Activated T-cell treated with anti-CD3 and anti-CD28 coated beads, Interleukin-2, amount 50 U/mL, for 72 hours (primary cell): ENCODE data around the gene ZNF407. TPM values are rescaled to one million over a fixed set of nuclear protein-coding genes. Genes with fewer than 3 reads are reported as not detected.

Experiments used
- ATAC-seq, 2 donors: fragments of 150-1000 bp; cut with Tn5 transposase; replicated peaks in 1 of 2; 2 replicates each; pipeline ENCODE4 v1.10.0; 2021; ENCODE audit warnings: moderate library complexity in 2 of 2, mild to moderate bottlenecking in 1 of 2
- DNase-seq, 2 donors: peaks; one replicate each; pipeline ENCODE4 v3.0.0; 2021 to 2022; ENCODE audit warnings: mixed read lengths in 1 of 2
- H3K27ac Mint-ChIP-seq: one replicate; pipeline ENCODE4 v1.8.0; 2022; ENCODE audit warnings: mild to moderate bottlenecking, moderate library complexity, mixed read lengths
- H3K27me3 Mint-ChIP-seq: one replicate; pipeline ENCODE4 v1.8.0; 2022; ENCODE audit warnings: low read depth, mixed read lengths
- H3K36me3 Mint-ChIP-seq, 2 donors: one replicate each; pipeline ENCODE4 v1.8.0; 2022; ENCODE audit warnings: mixed read lengths in 2 of 2, mild to moderate bottlenecking in 1 of 2; ENCODE audit not compliant: insufficient read depth in 2 of 2
- H3K4me1 Mint-ChIP-seq: one replicate; pipeline ENCODE4 v1.8.0; 2022; ENCODE audit warnings: low read depth, mixed read lengths
- H3K4me3 Mint-ChIP-seq, 2 donors: one replicate each; pipeline ENCODE4 v1.8.0; 2022; ENCODE audit warnings: mild to moderate bottlenecking in 2 of 2, mixed read lengths in 2 of 2, moderate library complexity in 2 of 2
- H3K9me3 Mint-ChIP-seq, 2 donors: one replicate each; pipeline ENCODE4 v1.8.0; 2022; ENCODE audit warnings: mixed read lengths in 2 of 2
- total RNA-seq, 2 donors: library from RNA; stranded (reverse); gene quantifications; one replicate each; pipeline ENCODE4 v1.2.3, GENCODE V29; 2022

Gene ZNF407
- total RNA-seq, 2 donors from 2014 or later = 11.9 to 13.0 TPM

- Mint-ChIP-seq H3K27ac (no peak overlapping the region), H3K27me3 (peaks cover 38% of the 10 kb centered on the region), H3K36me3 (peaks cover 5 to 7% of the 10 kb centered on the region in 2 donors), H3K9me3 (peaks cover 7 to 10% of the 10 kb centered on the region in 2 donors), H3K4me3 (no peak overlapping the region), H3K4me1 (no peaks in the 10 kb centered on the region)
- DNase-seq (no peak), ATAC-seq (no peak)
Observed at GRCh38 chr18:74569401-74569800, 28.3 kb upstream of the ZNF407 start.

- peaks cover 38% of the 10 kb centered on the region for H3K27me3 Mint-ChIP-seq
- no peaks in the 10 kb centered on the region for H3K4me1 Mint-ChIP-seq
- no peak overlapping the region for H3K27ac Mint-ChIP-seq
Observed at GRCh38 chr18:74570266-74570665, 27.4 kb upstream of the ZNF407 start.

DNA sequence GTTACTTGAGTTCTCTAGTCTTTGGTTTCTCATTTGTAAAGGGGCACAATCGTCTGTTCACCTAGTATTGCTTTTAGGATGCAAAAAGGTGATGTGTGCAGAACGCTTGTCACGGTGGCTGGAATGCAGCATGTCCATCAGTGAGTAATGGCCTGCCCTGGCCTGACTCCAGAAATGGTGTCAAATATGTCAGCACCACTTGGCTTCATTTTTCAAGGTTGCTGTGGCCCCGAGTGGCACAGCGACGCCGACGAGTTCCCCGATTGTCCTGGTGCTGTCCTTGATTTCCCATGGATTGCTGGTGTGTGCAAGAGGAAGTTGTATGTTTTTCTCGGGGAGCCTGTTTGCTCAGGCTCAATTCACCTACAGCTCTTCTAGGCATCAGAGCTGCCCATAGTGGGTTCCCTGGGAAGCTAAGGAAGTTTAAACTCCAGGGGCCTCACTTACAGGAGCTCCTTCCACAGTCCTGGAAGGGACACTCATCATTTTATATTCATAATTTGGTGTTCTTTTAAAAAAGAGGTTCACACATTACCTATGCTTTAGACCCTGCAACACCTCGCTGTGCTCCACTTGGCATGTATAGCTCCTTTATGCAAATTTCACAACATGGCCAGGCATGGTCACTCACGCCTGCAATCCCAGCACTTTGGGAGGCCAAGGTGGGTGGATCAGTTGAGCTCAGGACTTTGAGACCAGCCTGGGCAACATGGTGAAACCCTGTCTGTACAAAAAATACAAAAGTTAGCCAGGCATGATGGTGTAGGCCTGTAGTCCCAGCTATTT is 25.6 kb upstream of the ZNF407 start:
- no peak for DNase-seq
- Mint-ChIP-seq H3K27me3 (peaks cover 31% of the 10 kb centered on the region), H3K4me1 (no peaks in the 10 kb centered on the region), H3K4me3 (no peak overlapping the region), H3K36me3 (peaks cover 0 to 2% of the 10 kb centered on the region in 2 donors), H3K9me3 (peaks cover 0 to 4% of the 10 kb centered on the region in 2 donors), H3K27ac (no peak overlapping the region)
- no peak for ATAC-seq

More at GRCh38 chr18:74570266-74570665, 27.4 kb upstream of the ZNF407 start:
- H3K36me3 Mint-ChIP-seq = peaks cover 5 to 7% of the 10 kb centered on the region in 2 donors
- ATAC-seq (no peak), DNase-seq (no peak)
- no peak overlapping the region for H3K4me3 Mint-ChIP-seq
- H3K9me3 Mint-ChIP-seq = peaks cover 5 to 10% of the 10 kb centered on the region in 2 donors

DNA sequence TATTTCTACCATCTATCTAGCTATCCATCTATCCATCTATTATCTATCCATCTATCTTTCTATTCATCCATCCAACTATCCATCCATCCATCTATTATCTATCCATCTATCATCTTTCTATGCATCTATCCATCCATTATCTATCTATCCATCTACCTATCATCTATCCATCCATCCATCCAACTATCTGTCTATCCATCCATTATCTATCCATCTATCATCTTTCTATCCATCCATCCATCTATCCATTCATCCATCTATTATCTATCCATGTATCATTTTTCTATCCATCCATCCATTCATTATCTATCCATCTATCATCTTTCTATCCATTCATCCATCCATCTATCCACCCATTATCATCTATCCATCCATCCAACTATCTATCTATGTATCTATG is 24.6 kb upstream of the ZNF407 start:
- Mint-ChIP-seq H3K4me3 (no peak overlapping the region), H3K4me1 (no peaks in the 10 kb centered on the region), H3K9me3 (peaks cover 0 to 3% of the 10 kb centered on the region in 2 donors), H3K27me3 (peaks cover 30% of the 10 kb centered on the region), H3K36me3 (peaks cover 0 to 2% of the 10 kb centered on the region in 2 donors), H3K27ac (no peak overlapping the region)
- ATAC-seq (no peak), DNase-seq (no peak)

- DNase-seq (no peak), ATAC-seq (no peak)
- Mint-ChIP-seq H3K4me1 (no peaks in the 10 kb centered on the region), H3K9me3 (peaks cover 0 to 3% of the 10 kb centered on the region in 2 donors), H3K36me3 (no peaks in the 10 kb centered on the region), H3K4me3 (no peak overlapping the region), H3K27ac (no peak overlapping the region), H3K27me3 (peaks cover 30% of the 10 kb centered on the region)
Observed at GRCh38 chr18:74574916-74575315, 22.8 kb upstream of the ZNF407 start.

DNA sequence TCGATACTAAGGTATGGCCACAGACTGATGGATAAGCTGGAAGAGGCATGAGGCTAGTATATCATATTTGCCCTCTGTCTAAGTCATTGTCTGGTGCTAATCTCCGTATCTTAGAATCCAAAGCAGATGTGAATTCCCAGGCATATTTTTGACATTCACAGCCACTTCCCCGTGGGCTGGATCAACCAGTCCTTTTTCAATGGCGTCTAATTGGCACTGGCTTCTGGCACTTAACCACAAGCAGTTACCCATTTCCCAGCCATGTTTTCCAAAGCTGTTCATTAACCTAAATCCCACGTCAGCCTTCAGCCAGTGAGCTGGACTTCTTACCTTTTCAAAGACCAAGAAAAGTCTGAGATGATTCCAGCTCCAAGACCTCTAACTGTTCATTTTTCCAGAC is 20.7 kb upstream of the ZNF407 start:
- Mint-ChIP-seq H3K9me3 (peaks cover 0 to 3% of the 10 kb centered on the region in 2 donors), H3K4me1 (no peaks in the 10 kb centered on the region), H3K4me3 (no peak overlapping the region), H3K27ac (no peak overlapping the region), H3K27me3 (peaks cover 22% of the 10 kb centered on the region), H3K36me3 (no peaks in the 10 kb centered on the region)
- ATAC-seq (no peak), DNase-seq (no peak)

- Mint-ChIP-seq H3K27ac (no peak overlapping the region), H3K4me1 (no peaks in the 10 kb centered on the region)
Observed at GRCh38 chr18:74579496-74580065, 18.1 kb upstream of the ZNF407 start.

DNA sequence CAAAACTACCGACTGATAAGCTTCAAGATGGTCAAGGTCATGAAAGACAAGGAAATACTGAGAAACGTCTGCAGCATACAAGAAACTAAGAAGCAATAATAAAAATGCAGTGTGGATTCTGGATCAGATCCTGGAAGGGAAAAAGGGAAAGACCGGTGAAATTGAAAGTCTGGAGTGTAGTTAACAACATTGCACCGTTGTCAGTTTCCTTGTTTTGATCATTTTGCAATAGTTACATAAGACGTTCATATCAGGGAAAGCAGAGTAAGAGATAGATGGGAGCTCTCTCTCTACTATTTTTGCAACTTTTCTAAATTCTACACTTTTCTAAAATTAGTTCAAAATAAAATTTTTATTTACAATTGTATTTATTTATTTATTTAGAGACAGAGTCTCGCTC is 15.0 kb upstream of the ZNF407 start:
- no peak for DNase-seq
- H3K4me1 Mint-ChIP-seq = no peaks in the 10 kb centered on the region
- no peak overlapping the region for H3K4me3 Mint-ChIP-seq
- no peak overlapping the region for H3K27ac Mint-ChIP-seq
- H3K27me3 Mint-ChIP-seq = peaks cover 44% of the 10 kb centered on the region
- ATAC-seq = no peak
- H3K9me3 Mint-ChIP-seq = no peaks in the 10 kb centered on the region
- H3K36me3 Mint-ChIP-seq = no peaks in the 10 kb centered on the region

More at GRCh38 chr18:74579496-74580065, 18.1 kb upstream of the ZNF407 start:
- no peak overlapping the region for H3K4me3 Mint-ChIP-seq
- no peak for DNase-seq
- no peaks in the 10 kb centered on the region for H3K9me3 Mint-ChIP-seq
- H3K36me3 Mint-ChIP-seq = no peaks in the 10 kb centered on the region
- no peak for ATAC-seq
- peaks cover 24% of the 10 kb centered on the region for H3K27me3 Mint-ChIP-seq

- no peak overlapping the region for H3K4me3 Mint-ChIP-seq
- no peaks in the 10 kb centered on the region for H3K36me3 Mint-ChIP-seq
- no peaks in the 10 kb centered on the region for H3K9me3 Mint-ChIP-seq
- DNase-seq (no peak), ATAC-seq (no peak)
- H3K27me3 Mint-ChIP-seq = peaks cover 34% of the 10 kb centered on the region
- H3K4me1 Mint-ChIP-seq = peaks cover 23% of the 10 kb centered on the region
- H3K27ac Mint-ChIP-seq = no peak overlapping the region
Observed at GRCh38 chr18:74587441-74587840, 10.2 kb upstream of the ZNF407 start.

GRCh38 chr18:74589021-74589420 is 8.6 kb upstream of the ZNF407 start:
- peaks cover 34% of the 10 kb centered on the region for H3K27me3 Mint-ChIP-seq
- peaks cover 31% of the 10 kb centered on the region for H3K4me1 Mint-ChIP-seq
- DNase-seq = no peak
- H3K36me3 Mint-ChIP-seq = peaks cover 6 to 8% of the 10 kb centered on the region in 2 donors
- ATAC-seq = peak in 1 of 2 donors; percentile 59
- H3K27ac Mint-ChIP-seq = no peak overlapping the region
- peaks cover 2% of the 10 kb centered on the region in 2 donors for H3K9me3 Mint-ChIP-seq
- H3K4me3 Mint-ChIP-seq = peak overlapping the region in 1 of 2 donors; percentile 21

DNA sequence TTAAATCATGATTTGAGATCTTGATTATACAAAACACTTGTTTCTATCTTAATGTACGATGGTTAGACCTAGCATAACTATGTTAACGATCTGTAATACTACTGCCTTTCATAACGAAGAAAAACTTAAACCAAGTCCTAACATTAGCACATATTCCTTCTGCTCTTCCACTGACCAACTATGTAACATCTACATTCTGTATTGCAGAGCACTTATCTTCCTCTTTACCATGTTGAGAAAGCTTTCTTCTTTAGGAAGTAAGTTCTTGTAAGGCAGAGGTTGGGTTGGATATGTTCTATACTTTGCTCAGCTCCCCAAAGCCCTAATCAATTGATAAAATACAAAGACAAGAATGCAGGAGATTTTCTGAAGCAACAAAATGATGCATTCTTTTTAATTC is 7.9 kb upstream of the ZNF407 start:
- Mint-ChIP-seq H3K4me1 (peaks cover 36% of the 10 kb centered on the region), H3K4me3 (no peak overlapping the region), H3K27me3 (peaks cover 30% of the 10 kb centered on the region), H3K27ac (no peak overlapping the region), H3K36me3 (peaks cover 10 to 12% of the 10 kb centered on the region in 2 donors), H3K9me3 (peaks cover 2% of the 10 kb centered on the region in 2 donors)
- DNase-seq = no peak
- ATAC-seq = no peak

GRCh38 chr18:74590671-74591070 is 7.0 kb upstream of the ZNF407 start:
- Mint-ChIP-seq H3K36me3 (peaks cover 13 to 16% of the 10 kb centered on the region in 2 donors), H3K27me3 (peaks cover 23% of the 10 kb centered on the region), H3K4me3 (no peak overlapping the region), H3K27ac (peak overlapping the region; percentile 77), H3K9me3 (peaks cover 2% of the 10 kb centered on the region in 2 donors), H3K4me1 (peaks cover 44% of the 10 kb centered on the region)
- no peak for ATAC-seq
- DNase-seq = no peak

DNA sequence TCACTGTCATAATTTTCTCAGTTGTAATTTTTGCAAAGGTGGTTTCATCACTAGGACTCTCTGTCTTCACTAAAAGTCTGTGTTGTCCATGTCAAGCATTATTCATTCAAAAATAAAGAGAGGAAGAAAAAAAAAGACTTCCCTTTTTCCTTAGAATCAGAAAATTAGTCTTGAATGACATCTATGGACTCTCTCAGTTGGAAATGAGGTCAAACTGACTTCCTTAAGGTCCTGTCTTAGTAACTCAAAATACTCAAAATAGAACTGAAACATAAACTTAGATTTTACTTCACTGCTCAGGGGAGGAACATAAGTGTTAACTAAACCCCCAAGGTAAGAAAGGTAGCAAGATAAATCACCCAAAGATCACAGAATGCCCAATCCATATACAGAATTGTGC is 2.2 kb upstream of the ZNF407 start:
- H3K36me3 Mint-ChIP-seq = peaks cover 15 to 19% of the 10 kb centered on the region in 2 donors
- peak overlapping the region; percentile 95 for H3K27ac Mint-ChIP-seq
- peak in 1 of 2 donors; percentile 25 for ATAC-seq
- DNase-seq = no peak
- peaks cover 62% of the 10 kb centered on the region for H3K4me1 Mint-ChIP-seq
- H3K27me3 Mint-ChIP-seq = no peaks in the 10 kb centered on the region
- H3K9me3 Mint-ChIP-seq = peaks cover 2% of the 10 kb centered on the region in 2 donors
- H3K4me3 Mint-ChIP-seq = peak overlapping the region; percentile 96 to 97
